Duodenal mucosa (tissue), 2 donors: ENCODE measurements around the gene PMPCA.

Experiments
- H3K27ac ChIP-seq: one replicate; pipeline ENCODE4 v1.7.0; 2013; ENCODE audit warnings: low read depth, low read length
- H3K27me3 ChIP-seq, 2 donors: one replicate each; pipeline ENCODE4 v1.7.0; 2013; ENCODE audit warnings: low read length in 2 of 2, control low read depth in 1 of 2; ENCODE audit not compliant: insufficient read depth in 2 of 2, control insufficient read depth in 1 of 2
- H3K36me3 ChIP-seq, 2 donors: one replicate each; pipeline ENCODE4 v1.7.0; 2013; ENCODE audit warnings: low read length in 2 of 2, control low read depth in 1 of 2; ENCODE audit not compliant: insufficient read depth in 2 of 2, control insufficient read depth in 1 of 2
- H3K4me1 ChIP-seq, 2 donors: one replicate each; pipeline ENCODE4 v1.7.0; 2013; ENCODE audit warnings: low read length in 2 of 2, control low read depth in 1 of 2; ENCODE audit not compliant: insufficient read depth in 2 of 2, control insufficient read depth in 1 of 2
- H3K4me3 ChIP-seq, 2 donors: one replicate each; pipeline ENCODE4 v1.7.0; 2013; ENCODE audit warnings: low read length in 2 of 2, low read depth in 1 of 2
- H3K9ac ChIP-seq, 2 donors: one replicate each; pipeline ENCODE4 v1.7.0; 2013; ENCODE audit warnings: low read length in 2 of 2, low read depth in 1 of 2
- H3K9me3 ChIP-seq, 2 donors: one replicate each; pipeline ENCODE4 v1.7.0; 2013; ENCODE audit warnings: low read length in 2 of 2, control low read depth in 1 of 2; ENCODE audit not compliant: control insufficient read depth in 1 of 2

PMPCA gene

DNA sequence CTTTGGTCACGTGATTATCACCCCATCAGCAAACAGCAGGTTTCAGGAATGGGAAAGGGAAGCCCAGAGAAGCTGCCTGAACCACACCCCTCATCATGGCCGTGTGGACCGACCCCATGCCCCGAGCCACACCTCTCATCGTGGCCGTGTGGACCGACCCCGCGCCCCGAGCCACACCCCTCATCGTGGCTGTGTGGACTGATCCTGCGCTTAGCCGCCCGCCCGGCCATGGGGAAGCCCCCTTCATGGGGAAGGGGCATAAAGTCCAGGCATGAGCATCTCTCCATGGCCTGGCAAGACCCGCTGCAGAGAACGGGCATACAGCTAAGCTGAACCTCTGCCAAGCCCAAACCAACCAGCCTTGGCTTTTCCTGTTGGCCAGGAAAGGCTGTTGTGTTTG, 16.9 kb upstream of the PMPCA start:
- peaks cover 4 to 5% of the 10 kb centered on the region in 2 donors for H3K4me1 ChIP-seq
- no peak overlapping the region for H3K9ac ChIP-seq
- H3K27ac ChIP-seq: no peak overlapping the region
- H3K27me3 ChIP-seq: no peaks in the 10 kb centered on the region
- no peak overlapping the region for H3K4me3 ChIP-seq
- H3K9me3 ChIP-seq: no peaks in the 10 kb centered on the region
- peaks cover 39 to 76% of the 10 kb centered on the region in 2 donors for H3K36me3 ChIP-seq

DNA sequence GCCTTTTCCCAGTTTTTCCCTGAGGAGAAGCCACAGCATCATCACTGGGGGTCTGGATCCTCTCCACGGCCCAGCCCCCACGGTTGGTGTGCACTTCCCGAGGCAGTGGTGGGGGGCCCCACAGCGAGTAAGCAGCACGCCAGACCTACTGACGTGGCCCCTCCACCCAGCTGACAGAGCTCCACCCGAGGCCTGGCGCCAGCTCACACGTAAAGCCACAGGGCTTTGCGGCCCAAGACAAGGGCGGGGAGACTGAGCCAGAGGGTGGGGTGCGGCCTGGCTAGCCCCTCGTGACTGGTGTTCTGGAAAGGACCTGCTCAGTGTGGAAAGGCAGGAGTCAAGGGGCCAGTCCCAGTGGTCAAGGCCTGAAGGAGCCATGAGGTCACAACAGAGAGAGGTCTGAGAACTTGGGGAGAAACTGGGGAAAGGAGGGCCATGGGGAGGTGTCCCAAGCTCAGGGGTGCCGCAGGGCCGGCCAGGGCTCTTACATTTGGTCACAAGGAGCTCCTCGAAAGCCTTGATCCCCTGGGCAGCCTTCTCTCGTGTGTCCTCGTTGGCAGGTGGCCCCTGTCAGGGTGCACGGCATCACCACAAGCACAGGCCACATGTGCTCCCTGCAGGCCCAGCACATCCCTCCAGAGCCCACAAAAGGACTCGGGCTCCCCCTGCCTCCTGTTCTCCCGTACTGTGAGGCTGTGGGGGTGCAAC, 16.0 kb upstream of the PMPCA start:
- Histone ChIP-seq H3K9ac (no peak overlapping the region), H3K27ac (no peak overlapping the region), H3K9me3 (no peaks in the 10 kb centered on the region), H3K4me1 (peaks cover 13% of the 10 kb centered on the region in 2 donors), H3K27me3 (no peaks in the 10 kb centered on the region), H3K4me3 (no peak overlapping the region), H3K36me3 (peaks cover 39 to 69% of the 10 kb centered on the region in 2 donors)

DNA sequence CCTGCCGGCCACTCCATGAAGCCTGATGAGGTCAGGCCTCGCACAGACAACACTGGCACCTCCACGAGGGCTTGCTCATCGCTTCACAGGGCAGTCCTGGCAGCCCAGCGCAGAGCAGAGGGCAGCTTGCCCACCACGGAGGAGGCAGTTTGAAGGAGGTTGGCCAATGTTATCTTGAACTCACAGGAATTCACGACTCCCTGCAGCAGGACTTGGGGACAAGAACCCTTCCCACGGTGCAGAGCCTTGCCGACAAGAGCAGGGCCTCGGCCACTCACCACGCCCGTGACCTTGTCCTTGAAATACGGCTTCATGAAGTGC, 15.5 kb upstream of the PMPCA start:
- no peak overlapping the region for H3K9ac ChIP-seq
- no peak overlapping the region for H3K4me3 ChIP-seq
- H3K4me1 ChIP-seq: peaks cover 13 to 14% of the 10 kb centered on the region in 2 donors
- H3K27ac ChIP-seq: no peak overlapping the region
- no peaks in the 10 kb centered on the region for H3K9me3 ChIP-seq
- H3K36me3 ChIP-seq: peaks cover 34 to 64% of the 10 kb centered on the region in 2 donors
- H3K27me3 ChIP-seq: no peaks in the 10 kb centered on the region

DNA sequence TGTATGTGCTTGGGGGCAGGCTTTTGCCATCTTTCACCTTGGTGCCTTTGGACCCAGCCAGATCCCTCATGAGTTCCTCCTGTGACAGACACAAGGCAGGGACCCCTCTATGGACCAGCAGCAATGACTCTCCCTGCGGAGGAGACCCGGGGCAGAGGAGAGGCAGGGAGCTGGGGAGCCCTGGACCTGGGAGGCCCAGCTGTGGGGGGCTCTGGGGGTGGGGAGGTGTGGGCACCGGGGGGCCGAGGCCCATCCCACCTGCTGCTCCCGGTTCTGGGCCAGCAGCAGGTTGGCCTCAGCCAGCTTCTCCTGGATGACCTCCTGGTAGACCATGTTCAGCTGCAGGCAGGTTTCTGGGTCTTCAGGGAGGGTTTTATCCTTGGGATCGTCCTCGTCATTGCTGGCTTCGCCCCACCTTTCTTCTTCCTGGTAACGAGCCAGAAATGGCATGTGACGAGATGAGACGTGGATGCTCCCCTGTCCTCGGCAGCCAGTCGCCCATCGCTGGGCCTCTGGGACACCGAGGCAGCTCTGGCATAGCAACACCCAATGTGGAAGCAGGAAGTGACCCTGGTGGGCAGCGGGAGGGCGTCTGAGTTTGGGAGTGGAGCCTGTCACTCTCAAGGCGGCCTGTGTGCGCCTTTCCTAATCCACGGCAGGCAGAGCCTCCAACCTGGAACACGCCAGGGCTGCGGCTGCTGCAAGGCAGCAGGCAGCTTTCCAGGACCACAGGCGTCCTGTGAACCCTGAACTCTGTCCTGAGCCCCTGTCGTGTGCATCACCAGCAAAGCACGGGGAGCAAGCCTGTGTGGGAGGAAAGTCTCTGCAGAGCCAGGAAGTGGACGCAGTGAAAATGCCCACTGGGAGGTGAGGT, 14.9 kb upstream of the PMPCA start:
- peaks cover 33 to 63% of the 10 kb centered on the region in 2 donors for H3K36me3 ChIP-seq
- H3K9me3 ChIP-seq: no peaks in the 10 kb centered on the region
- H3K4me3 ChIP-seq: no peak overlapping the region
- H3K4me1 ChIP-seq: peaks cover 18 to 19% of the 10 kb centered on the region in 2 donors
- no peaks in the 10 kb centered on the region for H3K27me3 ChIP-seq
- no peak overlapping the region for H3K27ac ChIP-seq
- no peak overlapping the region for H3K9ac ChIP-seq

DNA sequence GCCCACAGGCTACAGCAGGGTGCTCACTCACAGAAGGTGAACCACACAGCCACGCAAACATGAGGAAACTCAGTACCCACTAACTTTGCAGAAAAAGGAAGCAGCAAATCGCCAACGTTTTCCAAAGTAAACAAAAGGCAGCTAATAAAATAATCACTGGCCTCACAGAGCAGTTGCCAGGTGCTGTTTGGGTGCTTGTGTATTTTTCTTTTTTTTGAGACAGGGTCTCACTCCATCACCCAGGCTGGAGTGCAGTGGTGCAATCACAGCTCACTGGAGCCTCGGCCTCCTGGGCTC, 14.3 kb upstream of the PMPCA start:
- H3K4me3 ChIP-seq: no peak overlapping the region
- H3K9ac ChIP-seq: no peak overlapping the region
- peaks cover 18 to 21% of the 10 kb centered on the region in 2 donors for H3K4me1 ChIP-seq
- no peaks in the 10 kb centered on the region for H3K9me3 ChIP-seq
- no peaks in the 10 kb centered on the region for H3K27me3 ChIP-seq
- peaks cover 33 to 62% of the 10 kb centered on the region in 2 donors for H3K36me3 ChIP-seq
- H3K27ac ChIP-seq: no peak overlapping the region

DNA sequence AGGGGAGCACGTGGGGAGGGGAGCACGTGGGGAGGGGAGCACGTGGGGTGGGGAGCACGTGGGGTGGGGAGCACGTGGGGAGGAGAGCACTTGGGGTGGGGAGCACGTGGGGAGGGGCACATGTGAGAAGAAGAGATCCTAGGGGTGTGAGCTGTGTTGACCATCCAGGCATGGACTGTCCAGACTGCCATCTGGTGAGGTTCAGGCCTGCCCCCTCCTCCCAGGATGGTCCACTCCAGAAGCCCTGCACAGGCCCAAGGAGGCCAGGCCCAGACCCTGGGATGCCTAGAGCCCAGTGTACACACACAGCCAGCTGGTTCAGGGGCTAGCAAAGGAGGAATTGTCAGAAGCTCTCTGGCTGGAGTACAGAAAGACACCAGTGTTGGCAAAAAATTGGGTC, 12.8 kb upstream of the PMPCA start:
- Histone ChIP-seq H3K36me3 (peaks cover 24 to 48% of the 10 kb centered on the region in 2 donors), H3K9ac (no peak overlapping the region), H3K27me3 (no peaks in the 10 kb centered on the region), H3K27ac (no peak overlapping the region), H3K4me3 (no peak overlapping the region), H3K9me3 (no peaks in the 10 kb centered on the region), H3K4me1 (peaks cover 18 to 21% of the 10 kb centered on the region in 2 donors)

DNA sequence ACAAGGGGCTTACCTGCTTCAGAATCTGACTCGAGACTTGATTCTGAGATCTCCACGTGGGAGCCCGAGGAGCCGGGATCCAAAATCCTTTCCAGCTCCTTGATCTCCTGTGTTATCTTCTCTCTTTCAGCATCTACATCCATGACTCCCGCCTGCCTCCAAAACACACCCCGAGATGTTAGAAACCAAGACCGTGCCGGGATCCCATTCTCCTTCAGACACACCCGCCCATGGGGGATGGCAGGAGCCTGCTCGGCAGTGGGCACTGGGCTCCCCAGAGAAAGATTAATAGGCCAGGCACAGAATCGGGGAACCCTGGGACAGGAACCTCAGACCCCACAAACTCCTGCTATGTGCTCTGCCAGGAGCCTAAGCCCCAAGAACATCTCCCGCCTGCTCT, 12.2 kb upstream of the PMPCA start:
- H3K9ac ChIP-seq: no peak overlapping the region
- H3K36me3 ChIP-seq: peaks cover 19 to 42% of the 10 kb centered on the region in 2 donors
- H3K4me1 ChIP-seq: peaks cover 18 to 21% of the 10 kb centered on the region in 2 donors
- no peak overlapping the region for H3K27ac ChIP-seq
- H3K9me3 ChIP-seq: no peaks in the 10 kb centered on the region
- H3K27me3 ChIP-seq: no peaks in the 10 kb centered on the region
- H3K4me3 ChIP-seq: no peak overlapping the region

DNA sequence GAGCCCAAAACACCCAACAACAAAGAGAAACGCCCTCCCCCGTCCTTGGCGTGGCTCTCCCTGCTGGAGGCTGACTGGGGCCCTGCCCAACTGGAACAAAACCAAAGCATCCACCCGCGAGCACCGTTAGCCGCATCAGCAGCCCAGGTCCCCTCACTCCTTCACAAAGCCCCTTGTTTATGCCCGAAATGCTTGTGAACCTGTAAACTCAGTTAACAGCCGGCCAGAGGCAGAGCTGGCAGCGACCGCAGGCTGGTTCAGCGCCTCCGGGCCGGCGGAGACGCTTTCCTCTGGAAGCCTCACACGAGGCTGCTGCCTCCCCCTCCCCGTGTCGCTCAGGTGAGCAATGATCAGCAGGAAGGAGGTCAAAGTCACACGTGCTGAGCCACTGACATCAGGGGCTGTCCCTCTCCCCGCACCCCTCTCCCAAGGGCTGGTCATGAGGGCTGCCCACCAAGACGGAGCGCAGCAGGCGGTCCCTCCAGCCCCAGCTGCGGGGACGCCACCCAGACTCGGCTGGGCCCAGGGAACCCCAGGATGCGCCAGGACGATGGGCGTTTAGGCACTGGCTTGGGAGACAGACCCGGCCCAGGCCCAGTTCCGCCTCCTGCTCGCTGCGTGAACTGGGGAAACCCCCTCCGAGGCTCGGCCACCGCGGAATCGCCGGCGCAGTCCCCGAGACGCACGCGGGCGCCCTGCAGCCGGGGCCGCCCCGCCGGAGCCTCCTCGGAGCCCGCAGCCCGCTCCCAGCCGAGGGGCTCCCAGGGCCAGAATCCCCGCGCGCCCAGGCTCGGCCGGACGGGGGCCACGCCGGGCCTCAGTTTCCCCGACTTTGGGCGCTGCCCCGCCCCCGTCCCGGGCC, 11.1 kb upstream of the PMPCA start:
- Histone ChIP-seq H3K4me1 (peaks cover 18 to 27% of the 10 kb centered on the region in 2 donors), H3K36me3 (peaks cover 17 to 40% of the 10 kb centered on the region in 2 donors), H3K4me3 (peak overlapping the region; percentile 81 to 87), H3K9me3 (no peaks in the 10 kb centered on the region), H3K9ac (peak overlapping the region; percentile 66 to 76), H3K27ac (no peak overlapping the region), H3K27me3 (no peaks in the 10 kb centered on the region)

DNA sequence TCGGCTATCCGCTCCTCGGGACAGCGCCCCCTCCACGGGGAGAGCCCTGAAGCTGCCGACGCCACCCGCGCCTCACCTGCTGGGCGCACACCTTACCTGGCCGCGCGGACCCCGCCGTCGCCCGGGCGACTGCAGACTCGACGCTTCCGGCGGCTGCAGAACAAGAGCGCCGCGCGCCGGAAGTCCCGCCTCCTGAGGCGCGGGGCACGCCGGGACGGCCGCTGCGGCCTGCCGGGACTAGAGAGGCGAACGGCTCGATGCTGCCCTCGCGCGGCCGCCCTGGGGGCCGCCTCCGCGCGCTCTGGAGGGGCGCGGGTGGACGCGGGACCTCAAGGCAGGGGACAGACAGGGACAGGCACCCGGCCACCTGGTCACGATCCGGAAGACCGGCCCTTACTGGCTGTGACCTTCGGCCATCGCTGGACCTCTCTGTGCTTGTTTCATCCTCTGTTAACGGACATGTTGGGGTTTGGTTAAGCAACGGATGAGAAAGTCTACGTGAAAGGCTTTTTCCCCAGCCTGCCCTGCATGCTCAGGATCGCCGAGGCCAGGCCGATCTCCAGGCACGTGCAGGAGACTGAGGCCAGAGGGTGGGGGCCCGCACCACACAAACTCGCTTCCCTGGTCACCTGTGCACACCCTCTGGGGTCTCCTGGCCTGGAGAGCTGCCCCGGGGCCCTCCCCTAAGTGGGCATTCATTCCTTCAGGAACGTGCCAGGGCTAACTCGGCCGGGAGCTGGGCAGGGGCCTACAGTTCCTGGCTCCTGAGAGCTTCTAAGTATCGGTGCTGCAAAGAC, 10.2 kb upstream of the PMPCA start, which contains the start of gene SNAPC4:
TSS of gene SNAPC4 (minus strand) at position 133 of the 797 bp plus-strand sequence. CDS start 1,742 bp downstream, outside the sequence.
- Histone ChIP-seq H3K9ac (peak within 1 kb of the TSS; percentile 66 to 76), H3K27me3 (no peaks in the 10 kb centered on the region), H3K9me3 (no peaks in the 10 kb centered on the region), H3K4me1 (peaks cover 18 to 27% of the 10 kb centered on the region in 2 donors), H3K4me3 (peak within 1 kb of the TSS; percentile 81 to 87), H3K36me3 (peaks cover 14 to 38% of the 10 kb centered on the region in 2 donors), H3K27ac (no peak within 1 kb of the TSS)
